Ramos (cell line): Measurements from ENCODE around the gene NFATC1.

ENCODE experiments used
- in situ Hi-C: fragments of 300-500 bp; cut with MboI; formaldehyde crosslinking; loops from one replicate; pipeline ENCODE4 v1.14.3; 2022; ENCODE audit warnings: low sequenced_read_pairs; ENCODE audit not compliant: unreplicated experiment

Gene NFATC1

GRCh38 chr18:79386547-79386946 is 9.2 kb upstream of the NFATC1 start:
- in situ Hi-C loops, result no loop called here

DNA sequence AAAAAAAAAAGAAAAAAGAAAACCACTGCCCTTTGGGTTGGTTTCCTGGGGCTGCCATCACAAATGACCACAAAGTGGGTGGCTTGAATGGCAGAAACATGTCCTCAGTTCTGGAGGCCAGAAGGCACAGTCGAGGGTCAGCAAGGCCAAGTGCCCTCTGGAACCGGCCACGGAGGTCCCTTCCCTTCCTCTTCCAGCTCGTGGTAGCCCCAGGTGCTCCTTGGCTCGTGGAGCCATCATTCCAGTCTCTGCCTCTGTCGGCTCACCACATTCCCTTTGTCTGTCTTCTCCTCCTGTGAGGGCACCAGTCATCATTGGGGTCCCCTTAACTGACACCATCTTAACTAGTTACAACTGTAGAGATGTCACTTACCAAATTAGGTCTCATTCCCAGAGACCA is 8.5 kb upstream of the NFATC1 start:
- in situ Hi-C loops, result no loop called here

DNA sequence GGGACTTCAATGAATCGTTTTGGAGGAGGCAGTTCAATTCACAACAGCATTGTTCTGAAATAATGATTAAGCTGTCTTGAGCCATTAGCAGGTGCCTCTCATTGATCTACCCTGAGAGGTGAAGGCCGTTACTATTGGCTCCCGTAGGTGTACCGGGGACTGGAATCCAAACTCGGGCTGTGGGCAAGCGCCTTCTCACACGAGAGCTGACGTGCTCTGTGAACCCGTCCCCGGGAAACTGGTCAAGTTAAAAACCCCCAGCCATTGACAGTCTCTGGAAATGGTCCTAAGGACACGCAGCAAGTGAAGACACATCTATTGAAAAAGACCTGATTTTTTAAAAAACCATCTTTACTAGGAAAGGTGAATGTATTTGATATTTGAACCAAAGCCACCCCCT is 8.1 kb upstream of the NFATC1 start:
- in situ Hi-C loops, result no loop called here

DNA sequence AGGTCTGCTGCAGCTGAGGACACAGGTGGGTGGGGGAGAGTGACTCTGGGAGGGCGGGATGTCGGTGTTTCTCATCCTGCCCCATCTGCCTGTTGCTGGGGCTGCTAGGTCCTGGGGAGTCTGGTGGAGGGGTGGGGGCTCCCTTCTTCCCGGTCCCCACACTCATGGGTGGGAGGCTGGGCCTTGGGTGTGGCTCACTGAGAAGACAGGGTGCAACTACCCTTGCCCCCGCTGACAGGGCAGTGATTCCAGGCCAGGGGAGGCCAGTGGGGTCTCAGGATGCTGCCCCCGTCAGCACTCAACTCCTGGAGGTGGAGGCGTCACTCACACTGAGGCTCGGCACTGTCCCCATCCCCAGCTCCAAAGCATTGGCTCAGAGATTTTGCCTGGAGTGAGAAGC is 7.7 kb upstream of the NFATC1 start:
- in situ Hi-C loops, result no loop called here

GRCh38 chr18:79389689-79390088 is 6.0 kb upstream of the NFATC1 start:
- in situ Hi-C loops, result no loop called here

- in situ Hi-C loops, result no loop called here
Measured at GRCh38 chr18:79392226-79392625, 3.5 kb upstream of the NFATC1 start.

GRCh38 chr18:79393181-79393634 is 2.5 kb upstream of the NFATC1 start:
- in situ Hi-C loops, result no loop called here

DNA sequence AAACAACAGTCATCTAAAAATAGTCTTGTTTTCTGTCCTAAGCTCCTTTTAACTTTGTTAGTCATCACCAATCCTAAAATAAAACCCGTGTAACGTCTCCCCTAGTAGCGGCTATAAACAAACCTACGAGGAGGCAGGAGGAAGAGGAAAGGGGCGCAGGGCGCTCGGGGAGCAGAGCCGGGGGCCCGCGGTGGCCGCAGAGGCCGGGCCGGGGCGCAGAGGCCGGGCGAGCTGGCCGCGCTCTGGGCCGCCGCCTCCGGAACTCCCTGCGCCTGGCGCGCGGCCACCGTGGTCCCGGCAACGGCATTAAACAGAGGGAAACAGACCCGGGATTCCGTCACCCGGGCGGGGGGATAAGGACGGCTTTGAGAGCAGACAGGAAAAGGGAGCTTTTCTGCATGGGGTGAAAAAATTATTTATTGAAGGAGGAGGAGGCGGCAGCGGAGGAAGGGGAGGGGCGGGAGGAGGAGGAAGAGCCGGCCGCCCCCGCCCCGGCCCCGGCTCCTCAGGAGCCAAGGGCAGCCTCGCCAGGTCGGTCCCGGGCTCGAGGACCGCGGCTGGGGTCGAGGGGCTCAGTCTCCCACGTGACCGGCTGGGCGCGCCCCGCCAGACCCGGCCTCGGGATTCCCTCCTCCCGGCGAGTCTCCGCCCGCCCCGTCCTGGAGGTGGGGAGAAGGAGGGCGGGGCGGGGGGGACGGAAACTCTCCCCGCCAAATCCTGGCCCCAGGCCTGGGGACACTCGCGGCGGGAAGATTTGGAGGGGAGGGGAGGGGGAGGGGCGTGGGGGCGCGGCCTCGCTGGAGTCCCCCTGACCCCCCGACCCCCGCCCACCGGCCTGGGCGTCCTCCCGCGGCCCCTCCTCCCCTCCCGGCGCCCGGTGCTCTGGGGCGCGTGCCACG is 1.8 kb upstream of the NFATC1 start:
- in situ Hi-C loops, result no loop called here

- in situ Hi-C loops, result no loop called here
Measured at GRCh38 chr18:79394534-79395307, 1.0 kb upstream of the NFATC1 start.

DNA sequence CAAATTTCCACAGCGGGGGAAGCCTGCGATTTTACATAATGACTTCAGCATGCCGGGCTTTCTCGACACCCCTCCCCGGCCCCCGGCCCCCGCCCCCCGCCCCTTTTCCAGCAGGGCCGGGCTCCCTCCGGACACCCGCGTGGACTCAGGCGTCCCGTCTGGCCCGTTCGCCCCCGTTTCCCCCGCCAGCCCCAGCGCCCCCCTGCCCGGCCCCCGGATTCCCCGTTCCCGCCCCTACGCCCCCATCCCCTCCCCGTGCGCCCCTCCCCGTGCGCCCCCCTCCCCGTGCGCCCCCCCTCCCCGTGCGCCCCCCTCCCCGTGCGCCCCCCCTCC is 456 bp upstream of the NFATC1 start:
- in situ Hi-C loops, result no loop called here

GRCh38 chr18:79396431-79397246 is 909 bp downstream of the NFATC1 start:
- in situ Hi-C loops, result no loop called here

- in situ Hi-C loops, result no loop called here
Measured at GRCh38 chr18:79397247-79397829, 1.6 kb downstream of the NFATC1 start.

DNA sequence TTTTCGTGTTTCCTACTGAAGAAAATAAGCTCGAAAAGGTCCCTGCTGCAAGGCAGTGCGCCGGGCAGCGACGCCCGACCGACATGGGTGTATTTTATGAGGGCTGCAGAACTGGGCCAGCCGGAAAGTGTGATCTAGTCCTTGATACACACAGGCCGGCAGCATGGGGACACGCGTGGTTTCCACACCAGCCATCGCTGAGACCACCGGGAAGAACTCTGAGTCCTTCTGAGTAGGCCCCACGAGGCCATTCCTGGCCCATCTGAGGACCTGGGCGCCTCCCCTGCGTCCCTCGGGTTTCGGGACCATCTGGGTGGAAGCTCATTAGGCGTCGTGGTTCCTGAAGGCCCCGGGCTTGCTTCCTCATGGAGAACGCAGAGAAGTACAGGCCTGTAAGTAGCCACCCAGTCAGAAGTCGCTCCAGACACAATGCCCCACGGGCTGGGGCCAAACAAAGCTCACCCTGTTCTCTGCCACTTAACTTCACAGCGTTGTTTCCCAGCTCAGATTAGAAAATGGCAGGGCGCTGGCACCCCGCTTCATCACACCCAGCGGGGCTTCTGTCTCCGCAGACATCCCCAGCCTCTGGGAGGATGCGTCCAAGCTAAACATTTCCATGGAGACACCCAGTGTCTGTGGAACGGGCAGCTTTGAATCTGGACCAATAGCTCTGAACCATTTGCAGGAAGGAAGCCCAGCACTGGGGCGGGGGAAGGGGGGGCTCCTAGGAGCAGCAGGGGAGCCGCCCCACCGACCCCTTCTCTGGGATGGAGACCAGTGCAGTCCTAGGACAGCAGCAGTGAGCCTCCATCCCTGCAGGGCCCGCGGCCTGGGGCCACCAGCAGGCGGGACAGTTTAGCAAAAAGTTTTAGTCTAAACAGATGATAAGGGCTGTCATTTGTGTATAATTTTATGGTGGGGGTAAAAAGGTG is 2.4 kb downstream of the NFATC1 start:
- in situ Hi-C loops, result no loop called here

GRCh38 chr18:79399275-79400081 is 3.7 kb downstream of the NFATC1 start:
- in situ Hi-C loops, result loop anchor here (5.0 to 10.0 kb wide), 2 partner anchors 63 to 115 kb away; no protein-coding TSS in a partner anchor

DNA sequence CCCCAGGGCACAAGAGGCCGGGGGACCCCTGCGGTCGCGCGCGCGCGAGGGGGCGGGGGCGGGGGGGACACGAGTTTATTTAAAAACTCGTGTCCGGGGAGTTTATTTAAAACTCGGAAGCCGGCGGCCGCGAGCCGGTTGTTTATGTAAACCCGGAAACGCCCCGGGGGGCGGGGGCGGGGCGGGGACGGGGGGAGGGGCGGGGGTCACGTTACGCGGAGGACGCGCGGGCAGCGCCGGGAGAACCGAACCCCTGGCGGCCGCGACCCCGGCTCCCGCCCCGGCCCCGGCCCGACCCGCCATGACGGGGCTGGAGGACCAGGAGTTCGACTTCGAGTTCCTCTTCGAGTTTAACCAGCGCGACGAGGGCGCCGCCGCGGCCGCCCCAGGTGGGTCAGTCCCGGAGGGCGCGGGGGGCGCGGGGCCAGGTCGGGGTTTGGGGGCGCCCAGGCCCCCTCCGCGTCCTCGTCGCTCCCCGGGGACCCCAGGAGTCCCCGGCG is 4.4 kb downstream of the NFATC1 start:
- in situ Hi-C loops, result loop anchor here (5.0 to 10.0 kb wide), 2 partner anchors 62 to 115 kb away; no protein-coding TSS in a partner anchor

GRCh38 chr18:79400591-79401381 is 5.1 kb downstream of the NFATC1 start:
- in situ Hi-C loops, result loop anchor here (5.0 to 10.0 kb wide), 2 partner anchors 62 to 114 kb away; no protein-coding TSS in a partner anchor
